OCI-LY3 (cell line): ENCODE results near the gene KMO.

Source experiments
- H2AFZ ChIP-seq: fragments of 200-600, 300-600 bp; shearing (Covaris generic); 2 replicates; pipeline ENCODE4 v1.6.0; 2014; ENCODE audit warnings: antibody characterized with exemption, low read depth, low read length
- H3K27ac ChIP-seq: fragments of 200-600, 300-600 bp; sonication (generic); 2 replicates; pipeline ENCODE4 v1.5.1; 2014; ENCODE audit warnings: mild to moderate bottlenecking, low read length, moderate library complexity, mixed read lengths
- H3K27me3 ChIP-seq: fragments of 200-600, 300-600 bp; sonication (generic); 2 replicates; pipeline ENCODE4 v1.6.1; 2014; ENCODE audit warnings: low read depth, low read length, mixed read lengths
- H3K36me3 ChIP-seq: fragments of 200-600, 300-600 bp; sonication (generic); replicated peaks from 2 replicates; pipeline ENCODE3; 2014; ENCODE audit warnings: low read depth, low read length, mixed read lengths
- H3K4me1 ChIP-seq: fragments of 300-600, 200-600 bp; sonication (generic); 2 replicates; pipeline ENCODE4 v1.6.1; 2014; ENCODE audit warnings: low read length, mixed read lengths
- H3K4me2 ChIP-seq: fragments of 200-600, 300-600 bp; sonication (generic); 2 replicates; pipeline ENCODE4 v1.6.1; 2014; ENCODE audit warnings: low read length, mixed read lengths
- H3K4me3 ChIP-seq: fragments of 300-600, 200-600 bp; sonication (generic); 2 replicates; pipeline ENCODE4 v1.5.1; 2014; ENCODE audit warnings: antibody characterized with exemption, mild to moderate bottlenecking, low read length, moderate library complexity
- H3K79me2 ChIP-seq: fragments of 300-600, 200-600 bp; shearing (Covaris generic); 2 replicates; pipeline ENCODE4 v1.6.1; 2014; ENCODE audit warnings: mild to moderate bottlenecking, low read length, mixed read lengths
- H3K9ac ChIP-seq: fragments of 300-600, 200-600 bp; shearing (Covaris generic); 2 replicates; pipeline ENCODE4 v1.6.0; 2014; ENCODE audit warnings: mild to moderate bottlenecking, low read length, moderate library complexity
- H3K9me3 ChIP-seq: fragments of 200-600, 300-600 bp; shearing (Covaris generic); 2 replicates; pipeline ENCODE4 v1.6.1; 2014; ENCODE audit warnings: low read length, mixed read lengths; ENCODE audit not compliant: insufficient read depth
- H4K20me1 ChIP-seq: fragments of 200-600, 300-600 bp; sonication (generic); 2 replicates; pipeline ENCODE4 v1.6.1; 2016; ENCODE audit warnings: low read length, mixed read lengths; ENCODE audit not compliant: insufficient read depth
- CTCF ChIP-seq: fragments of 200-600, 300-600 bp; sonication (generic); IDR thresholded peaks from 2 replicates; pipeline ENCODE4 v1.5.1; 2014; ENCODE audit warnings: antibody characterized with exemption, low read length, low read depth
- EZH2phosphoT487 ChIP-seq: fragments of 200-600 bp; shearing (Covaris generic); IDR thresholded peaks from 2 replicates; pipeline ENCODE4 v1.6.1; 2018; ENCODE audit warnings: antibody characterized with exemption, mixed run types, low read depth

The KMO gene

GRCh38 chr1:241582921-241583321, 50.7 kb downstream of the KMO start:
- H4K20me1 ChIP-seq = no peaks in the 10 kb centered on the region
- H2AFZ ChIP-seq = no peak overlapping the region
- H3K4me2 ChIP-seq = no peak overlapping the region
- H3K4me1 ChIP-seq = no peaks in the 10 kb centered on the region
- H3K36me3 ChIP-seq = peaks cover 14% of the 10 kb centered on the region
- TF ChIP-seq CTCF (no peak), EZH2phosphoT487 (no peak)
- H3K9ac ChIP-seq = no peak overlapping the region
- H3K4me3 ChIP-seq = no peak overlapping the region
- no peak overlapping the region for H3K27ac ChIP-seq
- H3K27me3 ChIP-seq = no peaks in the 10 kb centered on the region
- H3K79me2 ChIP-seq = no peaks in the 10 kb centered on the region
- H3K9me3 ChIP-seq = no peaks in the 10 kb centered on the region

GRCh38 chr1:241586905-241587512, 54.8 kb downstream of the KMO start:
- H3K27ac ChIP-seq = no peak overlapping the region
- no peak overlapping the region for H3K4me2 ChIP-seq
- H4K20me1 ChIP-seq = no peaks in the 10 kb centered on the region
- no peaks in the 10 kb centered on the region for H3K79me2 ChIP-seq
- H2AFZ ChIP-seq = no peak overlapping the region
- H3K9ac ChIP-seq = no peak overlapping the region
- H3K4me3 ChIP-seq = no peak overlapping the region
- peaks cover 3% of the 10 kb centered on the region for H3K4me1 ChIP-seq
- peaks cover 20% of the 10 kb centered on the region for H3K36me3 ChIP-seq
- no peaks in the 10 kb centered on the region for H3K9me3 ChIP-seq
- TF ChIP-seq EZH2phosphoT487 (no peak), CTCF (no peak)
- H3K27me3 ChIP-seq = no peaks in the 10 kb centered on the region

- Histone ChIP-seq H3K27me3 (no peaks in the 10 kb centered on the region), H4K20me1 (no peaks in the 10 kb centered on the region), H3K9ac (no peak overlapping the region), H3K27ac (no peak overlapping the region), H2AFZ (no peak overlapping the region), H3K9me3 (no peaks in the 10 kb centered on the region), H3K36me3 (peaks cover 25% of the 10 kb centered on the region), H3K4me2 (no peak overlapping the region), H3K4me1 (peaks cover 8% of the 10 kb centered on the region), H3K79me2 (no peaks in the 10 kb centered on the region), H3K4me3 (no peak overlapping the region)
- no peak for TF ChIP-seq CTCF
- no peak for TF ChIP-seq EZH2phosphoT487
These were observed 57.3 kb downstream of the KMO start for GRCh38 chr1:241589521-241589920.

- no peaks in the 10 kb centered on the region for H4K20me1 ChIP-seq
- no peak overlapping the region for H3K4me2 ChIP-seq
- H2AFZ ChIP-seq = no peak overlapping the region
- H3K4me3 ChIP-seq = no peak overlapping the region
- no peaks in the 10 kb centered on the region for H3K79me2 ChIP-seq
- H3K4me1 ChIP-seq = peaks cover 8% of the 10 kb centered on the region
- no peak overlapping the region for H3K27ac ChIP-seq
- H3K36me3 ChIP-seq = peaks cover 32% of the 10 kb centered on the region
- no peaks in the 10 kb centered on the region for H3K9me3 ChIP-seq
- TF ChIP-seq CTCF (no peak), EZH2phosphoT487 (no peak)
- H3K27me3 ChIP-seq = no peaks in the 10 kb centered on the region
- H3K9ac ChIP-seq = no peak overlapping the region
These were observed 58.5 kb downstream of the KMO start for GRCh38 chr1:241590719-241591118.
